LNCaP clone FGC (cell line): ENCODE measurements around the gene DOCK7.

Source experiments
- DNase-seq: peaks from one replicate; pipeline ENCODE4 v3.0.0-alpha.2; 2011; ENCODE audit warnings: low read depth
- H3K4me3 ChIP-seq: 2 replicates; pipeline ENCODE4 v1.5.1; 2011; ENCODE audit warnings: mild to moderate bottlenecking, low read depth, low read length, control low read depth
- TF ChIP-seq, protein P1 (sequence below): IDR thresholded peaks from 2 replicates; pipeline ENCODE4 v1.5.1; 2012; ENCODE audit warnings: mild to moderate bottlenecking; ENCODE audit not compliant: control insufficient read depth, insufficient read depth; ENCODE audit errors: extremely low read depth

DOCK7 gene

GRCh38 chr1:62492521-62492920 lies 195.7 kb downstream of the DOCK7 start:
- TF ChIP-seq, protein P1, sequence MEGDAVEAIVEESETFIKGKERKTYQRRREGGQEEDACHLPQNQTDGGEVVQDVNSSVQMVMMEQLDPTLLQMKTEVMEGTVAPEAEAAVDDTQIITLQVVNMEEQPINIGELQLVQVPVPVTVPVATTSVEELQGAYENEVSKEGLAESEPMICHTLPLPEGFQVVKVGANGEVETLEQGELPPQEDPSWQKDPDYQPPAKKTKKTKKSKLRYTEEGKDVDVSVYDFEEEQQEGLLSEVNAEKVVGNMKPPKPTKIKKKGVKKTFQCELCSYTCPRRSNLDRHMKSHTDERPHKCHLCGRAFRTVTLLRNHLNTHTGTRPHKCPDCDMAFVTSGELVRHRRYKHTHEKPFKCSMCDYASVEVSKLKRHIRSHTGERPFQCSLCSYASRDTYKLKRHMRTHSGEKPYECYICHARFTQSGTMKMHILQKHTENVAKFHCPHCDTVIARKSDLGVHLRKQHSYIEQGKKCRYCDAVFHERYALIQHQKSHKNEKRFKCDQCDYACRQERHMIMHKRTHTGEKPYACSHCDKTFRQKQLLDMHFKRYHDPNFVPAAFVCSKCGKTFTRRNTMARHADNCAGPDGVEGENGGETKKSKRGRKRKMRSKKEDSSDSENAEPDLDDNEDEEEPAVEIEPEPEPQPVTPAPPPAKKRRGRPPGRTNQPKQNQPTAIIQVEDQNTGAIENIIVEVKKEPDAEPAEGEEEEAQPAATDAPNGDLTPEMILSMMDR, result no peak
- no peak overlapping the region for H3K4me3 ChIP-seq
- no peak for DNase-seq

DNA sequence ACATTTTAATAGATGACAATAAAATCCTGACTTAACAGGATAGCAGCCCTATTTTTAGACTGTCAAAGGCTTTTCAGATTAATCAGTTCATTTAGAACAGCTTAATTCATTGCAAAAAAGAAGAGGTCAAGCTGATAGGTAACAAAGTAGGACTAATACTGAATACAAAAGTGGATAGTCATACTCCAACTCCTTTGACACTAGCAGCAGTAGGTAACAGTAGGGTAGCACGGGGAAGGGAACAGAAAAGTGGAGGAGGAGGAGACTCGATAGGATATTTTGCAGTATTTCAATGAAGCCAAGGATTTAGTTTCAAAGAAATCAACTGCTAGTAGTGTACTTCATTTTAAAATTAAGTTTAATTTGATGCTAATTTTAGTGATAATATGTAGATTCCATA lies 200.2 kb downstream of the DOCK7 start:
- no peak overlapping the region for H3K4me3 ChIP-seq
- TF ChIP-seq, protein P1, result no peak
- DNase-seq, result no peak

DNA sequence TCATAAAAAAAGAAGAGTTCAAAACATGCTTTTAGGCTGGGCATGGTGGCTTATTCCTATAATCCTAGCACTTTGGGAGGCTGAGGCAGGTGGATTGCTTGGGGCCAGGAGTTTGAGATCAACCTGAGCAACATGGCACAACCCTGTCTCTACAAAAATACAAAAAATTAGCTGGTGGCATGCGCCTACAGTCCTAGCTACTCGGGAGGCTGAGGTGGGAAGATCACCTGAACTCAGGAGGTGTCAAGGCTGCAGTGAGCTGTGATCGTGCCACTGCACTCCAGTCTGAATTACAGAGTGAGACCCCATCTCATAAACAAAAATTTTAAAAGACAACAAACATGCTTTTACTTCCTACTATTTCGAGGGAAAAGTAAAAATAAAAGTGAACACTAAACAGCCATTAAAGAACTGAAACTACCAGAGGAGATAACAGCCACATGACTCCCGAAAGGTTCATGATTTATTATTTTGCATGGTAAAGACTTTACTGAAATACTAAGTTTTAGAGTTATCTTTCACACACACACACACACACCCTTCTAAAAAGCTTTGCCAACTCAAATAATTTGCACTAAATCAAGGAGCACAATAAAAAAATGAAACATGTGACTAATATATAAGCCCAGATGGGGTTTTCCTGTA lies 203.2 kb downstream of the DOCK7 start:
- DNase-seq, result no peak
- no peak overlapping the region for H3K4me3 ChIP-seq
- TF ChIP-seq, protein P1, result no peak

GRCh38 chr1:62481681-62482080 lies 206.5 kb downstream of the DOCK7 start:
- H3K4me3 ChIP-seq, result no peak overlapping the region
- DNase-seq, result no peak

DNA sequence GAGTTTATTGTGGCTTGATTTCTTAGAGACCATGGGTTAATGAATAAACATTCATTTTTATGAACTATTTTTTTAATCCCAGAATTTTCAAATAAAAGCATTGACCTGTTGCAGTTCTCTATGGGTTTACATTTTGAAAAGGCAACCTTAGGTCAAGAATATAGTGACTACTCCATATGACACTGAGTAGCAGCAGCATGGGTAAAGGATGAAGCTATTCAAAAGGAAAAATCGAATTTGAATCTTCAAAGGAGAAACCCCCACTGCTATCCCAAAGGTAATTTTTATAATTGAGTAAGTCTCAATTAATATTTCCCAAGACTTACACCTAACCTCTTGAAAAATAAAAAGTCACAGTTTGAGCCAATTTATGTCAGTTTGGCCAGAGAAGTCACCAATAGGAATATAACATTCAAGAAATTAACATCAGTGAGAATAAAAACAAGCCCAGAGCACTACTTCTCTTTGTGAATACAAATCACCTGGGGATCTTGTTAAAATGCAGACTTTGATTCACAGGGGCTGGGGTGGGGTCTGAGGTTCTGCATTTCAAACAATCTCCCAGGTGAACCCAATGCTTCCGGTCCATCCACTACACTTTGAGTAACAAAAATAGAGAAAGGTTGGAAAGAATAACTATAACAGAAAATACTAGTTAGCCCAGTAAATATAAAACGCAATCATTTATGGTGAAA lies 211.5 kb downstream of the DOCK7 start:
- DNase-seq, result no peak
- TF ChIP-seq, protein P1, result no peak
- H3K4me3 ChIP-seq, result no peak overlapping the region

More at GRCh38 chr1:62481681-62482080, 206.5 kb downstream of the DOCK7 start:
- TF ChIP-seq, protein P1, result no peak

- H3K4me3 ChIP-seq, result no peak overlapping the region
- TF ChIP-seq, protein P1, result no peak
- DNase-seq, result no peak
These were observed 221.1 kb downstream of the DOCK7 start for GRCh38 chr1:62467092-62467491.

DNA sequence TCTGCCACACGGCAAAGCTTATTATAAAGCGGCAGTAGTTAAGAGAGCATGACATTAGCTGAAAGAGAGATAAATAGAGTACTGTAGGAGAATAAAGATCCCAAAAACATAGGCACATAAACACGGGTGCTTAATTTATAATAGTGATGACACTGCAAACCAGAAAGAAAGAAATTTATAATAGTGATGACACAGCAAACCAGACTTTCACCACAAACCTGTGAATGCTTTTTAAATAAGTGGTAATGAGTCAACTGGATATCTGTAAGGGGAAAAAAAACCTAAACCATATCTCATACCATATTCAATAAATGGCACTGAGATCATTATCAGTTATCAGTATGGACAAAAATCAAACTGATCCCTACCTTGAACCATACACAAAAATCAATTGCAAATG lies 225.8 kb downstream of the DOCK7 start:
- TF ChIP-seq, protein P1, result no peak
- H3K4me3 ChIP-seq, result no peak overlapping the region
- no peak for DNase-seq
